Measurements from ENCODE around the gene CES4A. TPM values are rescaled to one million over a fixed set of nuclear protein-coding genes. Genes with fewer than 3 reads are reported as not detected.
"Not testable (repeated sequence)": the region's sequence is repeated elsewhere in the genome, so short reads cannot be mapped to it uniquely, and the experiment has no call there.

CES4A gene
- total RNA-seq, 2 donors from 2014 or later, result 24.4 to 38.8 TPM

DNA sequence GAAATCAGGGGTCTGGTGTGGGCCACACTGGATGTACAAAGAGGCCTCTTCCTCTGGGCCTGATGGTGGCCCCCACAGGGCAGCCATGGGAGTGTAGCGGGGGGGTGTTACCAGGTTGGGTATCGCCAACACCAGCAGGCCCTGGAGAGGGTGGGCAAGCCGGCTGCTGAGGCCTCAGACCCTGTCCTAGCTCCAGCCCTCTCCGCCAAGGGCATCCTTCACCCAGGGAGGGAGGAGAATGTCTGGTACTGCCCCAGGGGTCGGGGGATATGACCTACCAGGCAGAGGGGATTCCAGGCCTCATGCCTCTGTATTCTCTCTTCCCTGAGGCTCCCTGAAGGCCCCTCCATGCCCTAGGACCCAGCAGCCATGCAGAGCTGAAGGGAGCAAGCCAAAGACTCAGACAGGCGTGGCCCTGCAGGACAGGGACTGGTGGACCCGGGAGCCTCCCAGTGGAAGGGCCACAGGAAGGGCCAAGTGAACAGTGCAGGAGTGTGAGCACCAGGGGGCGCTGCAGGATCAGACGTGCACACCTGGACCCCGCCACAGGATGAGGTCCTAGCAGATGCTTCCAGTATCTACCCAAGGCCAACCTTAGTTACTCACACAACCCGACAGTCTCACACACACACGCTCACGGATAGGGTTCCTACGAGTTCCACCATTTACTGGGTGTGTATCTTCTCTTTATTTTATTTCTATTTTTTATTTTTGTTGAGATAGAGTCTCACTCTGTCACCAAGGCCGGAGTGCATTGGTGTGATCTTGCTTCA lies 10.9 kb upstream of the CES4A start:
- Mint-ChIP-seq H3K27me3 (ENCODE audit: low read depth) (no peaks in the 10 kb centered on the region), H3K27ac (no peak overlapping the region), H3K9me3 (peaks cover 0 to 5% of the 10 kb centered on the region in 2 donors), H3K4me1 (ENCODE audit: low read depth) (peaks cover 71% of the 10 kb centered on the region), H3K4me3 (peak overlapping the region; percentile 15 to 35), H3K36me3 (ENCODE audit: insufficient read depth in 2 of 2) (peaks cover 0 to 2% of the 10 kb centered on the region in 2 donors)
- DNase-seq, result peak; percentile 90 to 95
- peak; percentile 96 for ATAC-seq (replicated peaks in 1 of 2)

GRCh38 chr16:66979011-66979717 lies 9.2 kb upstream of the CES4A start:
- H3K27ac Mint-ChIP-seq, result no peak overlapping the region
- no peak overlapping the region for H3K4me3 Mint-ChIP-seq
- ATAC-seq (replicated peaks in 1 of 2) (no peak), DNase-seq (no peak)
- H3K27me3 Mint-ChIP-seq (ENCODE audit: low read depth), result no peaks in the 10 kb centered on the region
- peaks cover 84% of the 10 kb centered on the region for H3K4me1 Mint-ChIP-seq (ENCODE audit: low read depth)
- peaks cover 0 to 6% of the 10 kb centered on the region in 2 donors for H3K9me3 Mint-ChIP-seq
- peaks cover 4% of the 10 kb centered on the region in 2 donors for H3K36me3 Mint-ChIP-seq (ENCODE audit: insufficient read depth in 2 of 2)

- peak overlapping the region; percentile 100 for H3K27ac Mint-ChIP-seq
- H3K4me1 Mint-ChIP-seq (ENCODE audit: low read depth), result peaks cover 88% of the 10 kb centered on the region
- peak overlapping the region in 1 of 2 donors; percentile 90 for H3K4me3 Mint-ChIP-seq
- peaks cover 10 to 11% of the 10 kb centered on the region in 2 donors for H3K36me3 Mint-ChIP-seq (ENCODE audit: insufficient read depth in 2 of 2)
- H3K27me3 Mint-ChIP-seq (ENCODE audit: low read depth), result no peaks in the 10 kb centered on the region
- H3K9me3 Mint-ChIP-seq, result peaks cover 2 to 6% of the 10 kb centered on the region in 2 donors
- ATAC-seq (replicated peaks in 1 of 2) (no peak), DNase-seq (no peak)
These were observed 5.4 kb upstream of the CES4A start for GRCh38 chr16:66983033-66983432.

GRCh38 chr16:66984892-66985311 lies 3.5 kb upstream of the CES4A start:
- Mint-ChIP-seq H3K4me1 (ENCODE audit: low read depth) (peaks cover 83% of the 10 kb centered on the region), H3K36me3 (ENCODE audit: insufficient read depth in 2 of 2) (peaks cover 11 to 12% of the 10 kb centered on the region in 2 donors), H3K27ac (peak overlapping the region; percentile 100), H3K27me3 (ENCODE audit: low read depth) (no peaks in the 10 kb centered on the region), H3K9me3 (peaks cover 2 to 6% of the 10 kb centered on the region in 2 donors), H3K4me3 (peak overlapping the region; percentile 77 to 90)
- DNase-seq, result peak; percentile 80 to 87
- peak; percentile 90 for ATAC-seq (replicated peaks in 1 of 2)

DNA sequence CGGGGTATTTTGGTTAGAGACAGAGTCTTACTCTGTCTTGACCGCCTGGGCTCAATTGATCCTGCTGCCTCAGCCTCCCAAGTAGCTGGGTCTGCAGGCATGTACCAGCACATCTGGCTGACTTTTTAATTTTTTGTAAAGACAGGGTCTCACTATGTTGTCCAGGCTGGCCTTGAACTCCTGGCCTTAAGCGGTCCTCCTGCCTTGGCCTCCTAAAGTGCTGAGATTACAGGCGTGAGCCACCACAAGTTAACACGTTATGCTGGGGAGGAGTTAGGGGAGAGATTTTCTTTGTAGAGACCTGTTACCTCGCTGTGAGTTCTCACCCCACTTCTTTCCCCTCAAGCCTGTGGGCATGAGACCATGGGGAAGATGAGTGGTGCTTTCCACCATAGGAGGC lies 1.8 kb upstream of the CES4A start:
- no peaks in the 10 kb centered on the region for H3K27me3 Mint-ChIP-seq (ENCODE audit: low read depth)
- ATAC-seq (replicated peaks in 1 of 2) (no peak), DNase-seq (peak in 1 of 2 donors; percentile 24)
- H3K36me3 Mint-ChIP-seq (ENCODE audit: insufficient read depth in 2 of 2), result peaks cover 11 to 12% of the 10 kb centered on the region in 2 donors
- peak overlapping the region; percentile 77 to 91 for H3K4me3 Mint-ChIP-seq
- peak overlapping the region; percentile 100 for H3K27ac Mint-ChIP-seq
- H3K4me1 Mint-ChIP-seq (ENCODE audit: low read depth), result peaks cover 79% of the 10 kb centered on the region
- peaks cover 2 to 6% of the 10 kb centered on the region in 2 donors for H3K9me3 Mint-ChIP-seq

- H3K4me1 Mint-ChIP-seq (ENCODE audit: low read depth), result peaks cover 32% of the 10 kb centered on the region
- peaks cover 3 to 4% of the 10 kb centered on the region in 2 donors for H3K36me3 Mint-ChIP-seq (ENCODE audit: insufficient read depth in 2 of 2)
- H3K27ac Mint-ChIP-seq, result peak overlapping the region; percentile 39
- H3K4me3 Mint-ChIP-seq, result no peak overlapping the region
- H3K9me3 Mint-ChIP-seq, result peaks cover 0 to 2% of the 10 kb centered on the region in 2 donors
- ATAC-seq (replicated peaks in 1 of 2), result no peak
- no peaks in the 10 kb centered on the region for H3K27me3 Mint-ChIP-seq (ENCODE audit: low read depth)
- no peak for DNase-seq
These were observed 3.2 kb downstream of the CES4A start for GRCh38 chr16:66991545-66992077.

DNA sequence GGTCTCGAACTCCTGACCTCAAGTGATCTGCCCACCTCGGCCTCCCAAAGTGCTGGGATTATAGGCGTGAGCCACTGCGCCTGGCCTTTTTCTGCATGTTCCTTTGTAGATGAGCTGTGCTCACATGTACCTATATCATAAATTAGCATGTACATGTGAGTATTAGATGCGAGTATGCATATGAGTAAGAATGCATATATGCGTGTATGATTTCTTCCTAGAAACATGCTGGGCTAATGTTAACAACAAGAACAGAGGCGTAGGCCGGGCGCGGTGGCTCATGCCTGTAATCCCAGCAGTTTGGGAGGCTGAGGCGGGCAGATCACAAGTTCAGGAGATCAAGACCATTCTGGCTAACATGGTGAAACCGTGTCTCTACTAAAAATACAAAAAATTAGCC lies 5.2 kb downstream of the CES4A start:
- not testable (repeated sequence) for H3K36me3 Mint-ChIP-seq (ENCODE audit: insufficient read depth in 2 of 2); H3K27ac Mint-ChIP-seq; H3K9me3 Mint-ChIP-seq; DNase-seq; ATAC-seq (replicated peaks in 1 of 2); H3K4me3 Mint-ChIP-seq; H3K27me3 Mint-ChIP-seq (ENCODE audit: low read depth)
- H3K4me1 Mint-ChIP-seq (ENCODE audit: low read depth), result peaks cover 17% of the 10 kb centered on the region

DNA sequence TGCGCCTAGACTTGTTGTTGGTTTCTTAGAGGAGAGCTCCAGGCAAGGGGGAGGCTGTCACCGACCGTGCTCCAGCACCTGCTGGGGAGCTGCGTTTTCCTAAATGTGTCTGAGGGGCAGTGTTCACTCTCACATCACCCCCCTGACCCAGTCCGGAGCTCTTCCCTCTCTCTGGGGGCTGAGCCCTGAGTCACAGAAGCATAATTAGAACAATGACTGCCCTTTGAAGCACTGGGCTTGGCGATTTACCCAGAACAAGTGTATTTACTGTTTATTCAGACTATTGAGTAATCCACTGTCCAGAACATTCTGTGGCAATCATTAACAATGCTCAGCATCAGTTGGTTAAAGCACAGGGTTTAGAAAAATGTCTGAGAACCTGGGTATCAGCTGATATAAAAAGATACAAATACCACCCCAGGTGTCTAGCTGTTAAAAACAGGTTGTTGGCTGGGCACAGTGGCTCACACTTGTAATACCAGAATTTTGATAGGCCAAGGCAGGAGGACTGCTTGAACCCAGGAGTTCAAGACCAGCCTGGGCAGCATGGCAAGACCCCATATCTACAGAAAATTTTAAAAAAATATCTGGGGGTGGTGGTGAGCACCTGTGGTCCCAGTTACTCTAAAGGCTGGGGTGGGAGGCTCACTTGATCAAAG lies 8.1 kb downstream of the CES4A start:
- H3K27me3 Mint-ChIP-seq (ENCODE audit: low read depth), result no peaks in the 10 kb centered on the region
- ATAC-seq (replicated peaks in 1 of 2) (no peak), DNase-seq (no peak)
- peaks cover 2 to 3% of the 10 kb centered on the region in 2 donors for H3K36me3 Mint-ChIP-seq (ENCODE audit: insufficient read depth in 2 of 2)
- no peak overlapping the region for H3K27ac Mint-ChIP-seq
- H3K4me1 Mint-ChIP-seq (ENCODE audit: low read depth), result peaks cover 21% of the 10 kb centered on the region
- H3K4me3 Mint-ChIP-seq, result no peak overlapping the region
- no peaks in the 10 kb centered on the region for H3K9me3 Mint-ChIP-seq

GRCh38 chr16:66996983-66997358 lies 8.6 kb downstream of the CES4A start:
- Mint-ChIP-seq H3K9me3 (no peaks in the 10 kb centered on the region), H3K36me3 (ENCODE audit: insufficient read depth in 2 of 2) (peaks cover 2 to 3% of the 10 kb centered on the region in 2 donors), H3K4me3 (no peak overlapping the region), H3K27ac (no peak overlapping the region), H3K27me3 (ENCODE audit: low read depth) (no peaks in the 10 kb centered on the region), H3K4me1 (ENCODE audit: low read depth) (peaks cover 26% of the 10 kb centered on the region)
- DNase-seq, result no peak
- no peak for ATAC-seq (replicated peaks in 1 of 2)

GRCh38 chr16:67000384-67001351 lies 12.3 kb downstream of the CES4A start:
- peak overlapping the region; percentile 82 for H3K27ac Mint-ChIP-seq
- peak overlapping the region; percentile 84 to 85 for H3K4me3 Mint-ChIP-seq
- H3K27me3 Mint-ChIP-seq (ENCODE audit: low read depth), result no peaks in the 10 kb centered on the region
- DNase-seq (peak; percentile 64 to 69), ATAC-seq (replicated peaks in 1 of 2) (peak; percentile 76 to 81)
- no peaks in the 10 kb centered on the region for H3K9me3 Mint-ChIP-seq
- H3K4me1 Mint-ChIP-seq (ENCODE audit: low read depth), result peaks cover 36% of the 10 kb centered on the region
- H3K36me3 Mint-ChIP-seq (ENCODE audit: insufficient read depth in 2 of 2), result peaks cover 2 to 5% of the 10 kb centered on the region in 2 donors

DNA sequence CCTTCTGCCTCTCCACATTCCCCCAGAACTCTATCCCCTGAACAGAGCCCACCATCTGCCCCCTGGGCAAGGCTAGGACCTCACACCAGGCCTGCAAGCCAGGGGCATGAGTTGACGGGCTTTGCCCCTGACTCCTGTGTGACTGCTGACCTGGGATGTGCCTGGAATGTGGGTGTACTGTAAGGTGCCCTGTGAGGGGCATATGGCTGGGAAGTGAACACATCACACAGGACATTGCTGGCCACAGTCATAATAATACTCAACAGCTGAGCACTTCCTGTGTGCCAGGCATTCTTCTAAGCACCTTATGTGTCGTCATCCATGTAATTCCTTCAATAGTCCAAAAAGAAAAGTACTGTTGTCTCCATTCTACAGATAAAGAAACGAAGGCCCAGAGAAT lies 13.3 kb downstream of the CES4A start:
- Mint-ChIP-seq H3K9me3 (no peaks in the 10 kb centered on the region), H3K27ac (peak overlapping the region; percentile 6), H3K4me3 (peak overlapping the region; percentile 12 to 84), H3K36me3 (ENCODE audit: insufficient read depth in 2 of 2) (peaks cover 2 to 5% of the 10 kb centered on the region in 2 donors), H3K27me3 (ENCODE audit: low read depth) (no peaks in the 10 kb centered on the region), H3K4me1 (ENCODE audit: low read depth) (peaks cover 36% of the 10 kb centered on the region)
- DNase-seq (no peak), ATAC-seq (replicated peaks in 1 of 2) (peak in 1 of 2 donors; percentile 22)
